ENCODE data around the gene KLHL25.

Gene KLHL25

DNA sequence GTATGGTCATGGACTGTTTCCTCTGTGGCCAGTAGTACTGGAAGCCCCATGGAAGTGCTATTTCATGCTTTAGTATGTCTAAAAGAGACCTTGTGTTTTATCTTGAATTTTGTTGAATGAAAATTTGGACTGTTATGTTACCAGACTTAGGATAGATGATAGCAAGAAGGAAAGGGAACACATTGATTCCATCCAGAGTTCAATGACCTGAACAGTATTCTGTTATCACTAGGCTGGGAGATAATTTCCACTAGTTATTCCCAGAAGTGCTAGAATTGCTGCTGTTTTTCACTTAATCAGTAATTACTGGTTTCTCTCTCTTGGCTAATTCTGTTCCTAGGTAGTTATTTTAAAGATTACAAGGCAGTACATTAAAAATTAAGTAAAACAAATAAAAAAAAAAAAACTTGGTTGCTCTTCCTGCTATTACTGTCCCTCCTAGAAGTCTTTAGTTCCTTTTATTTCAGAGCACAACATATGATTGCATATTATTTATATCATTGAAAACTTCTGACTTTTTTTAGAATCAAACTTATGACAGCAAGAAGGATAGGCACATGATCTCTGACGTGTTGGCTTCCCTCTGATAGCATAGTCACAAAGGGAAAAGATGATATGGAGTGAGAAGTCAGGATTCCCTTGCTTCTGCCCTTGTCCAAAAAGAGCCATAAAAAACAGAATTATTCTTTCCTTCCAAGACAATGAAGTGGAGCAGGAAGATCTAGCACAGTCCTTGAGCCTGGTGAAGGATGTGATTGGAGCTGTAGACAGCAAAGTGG is 72.2 kb downstream of the KLHL25 start:
- H3K36me3 ChIP-seq (ENCODE audit: low read depth): peaks cover 87% of the 10 kb centered on the region
- H3K4me1 ChIP-seq (ENCODE audit: insufficient read depth, poor library complexity, severe bottlenecking): no peaks in the 10 kb centered on the region
- DNase-seq (ENCODE audit: low spot score): no peak
- no peak overlapping the region for H3K27ac ChIP-seq (ENCODE audit: poor library complexity, severe bottlenecking)
- H3K9me3 ChIP-seq (ENCODE audit: severe bottlenecking): no peaks in the 10 kb centered on the region
- no peaks in the 10 kb centered on the region for H3K27me3 ChIP-seq (ENCODE audit: insufficient read depth, poor library complexity, severe bottlenecking)
- H3K4me3 ChIP-seq (ENCODE audit: severe bottlenecking): no peak overlapping the region
- TF ChIP-seq, protein P1, sequence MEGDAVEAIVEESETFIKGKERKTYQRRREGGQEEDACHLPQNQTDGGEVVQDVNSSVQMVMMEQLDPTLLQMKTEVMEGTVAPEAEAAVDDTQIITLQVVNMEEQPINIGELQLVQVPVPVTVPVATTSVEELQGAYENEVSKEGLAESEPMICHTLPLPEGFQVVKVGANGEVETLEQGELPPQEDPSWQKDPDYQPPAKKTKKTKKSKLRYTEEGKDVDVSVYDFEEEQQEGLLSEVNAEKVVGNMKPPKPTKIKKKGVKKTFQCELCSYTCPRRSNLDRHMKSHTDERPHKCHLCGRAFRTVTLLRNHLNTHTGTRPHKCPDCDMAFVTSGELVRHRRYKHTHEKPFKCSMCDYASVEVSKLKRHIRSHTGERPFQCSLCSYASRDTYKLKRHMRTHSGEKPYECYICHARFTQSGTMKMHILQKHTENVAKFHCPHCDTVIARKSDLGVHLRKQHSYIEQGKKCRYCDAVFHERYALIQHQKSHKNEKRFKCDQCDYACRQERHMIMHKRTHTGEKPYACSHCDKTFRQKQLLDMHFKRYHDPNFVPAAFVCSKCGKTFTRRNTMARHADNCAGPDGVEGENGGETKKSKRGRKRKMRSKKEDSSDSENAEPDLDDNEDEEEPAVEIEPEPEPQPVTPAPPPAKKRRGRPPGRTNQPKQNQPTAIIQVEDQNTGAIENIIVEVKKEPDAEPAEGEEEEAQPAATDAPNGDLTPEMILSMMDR (IDR thresholded peaks at IDR 0.05; ENCODE audit: poor library complexity, severe bottlenecking): no peak
- ATAC-seq (ENCODE audit: low read depth): no peak

DNA sequence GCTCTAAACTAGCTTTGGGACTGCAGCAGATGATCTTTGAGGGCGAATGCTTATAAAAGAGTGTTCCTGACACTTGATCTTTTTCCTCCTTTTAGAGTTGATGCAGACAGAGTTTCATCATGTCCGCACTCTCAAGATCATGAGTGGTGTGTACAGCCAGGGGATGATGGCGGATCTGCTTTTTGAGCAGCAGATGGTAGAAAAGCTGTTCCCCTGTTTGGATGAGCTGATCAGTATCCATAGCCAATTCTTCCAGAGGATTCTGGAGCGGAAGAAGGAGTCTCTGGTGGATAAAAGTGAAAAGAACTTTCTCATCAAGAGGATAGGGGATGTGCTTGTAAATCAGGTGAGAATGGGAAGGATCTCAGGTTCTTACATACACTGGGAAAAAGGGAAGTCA is 75.7 kb downstream of the KLHL25 start:
- no peak for DNase-seq (ENCODE audit: low spot score)
- Histone ChIP-seq H3K9me3 (ENCODE audit: severe bottlenecking) (no peaks in the 10 kb centered on the region), H3K4me1 (ENCODE audit: insufficient read depth, poor library complexity, severe bottlenecking) (no peaks in the 10 kb centered on the region), H3K27me3 (ENCODE audit: insufficient read depth, poor library complexity, severe bottlenecking) (no peaks in the 10 kb centered on the region), H3K36me3 (ENCODE audit: low read depth) (peaks cover 85% of the 10 kb centered on the region), H3K4me3 (ENCODE audit: severe bottlenecking) (no peak overlapping the region), H3K27ac (ENCODE audit: poor library complexity, severe bottlenecking) (no peak overlapping the region)
- ATAC-seq (ENCODE audit: low read depth): no peak
- TF ChIP-seq, protein P1 (IDR thresholded peaks at IDR 0.05; ENCODE audit: poor library complexity, severe bottlenecking): no peak

DNA sequence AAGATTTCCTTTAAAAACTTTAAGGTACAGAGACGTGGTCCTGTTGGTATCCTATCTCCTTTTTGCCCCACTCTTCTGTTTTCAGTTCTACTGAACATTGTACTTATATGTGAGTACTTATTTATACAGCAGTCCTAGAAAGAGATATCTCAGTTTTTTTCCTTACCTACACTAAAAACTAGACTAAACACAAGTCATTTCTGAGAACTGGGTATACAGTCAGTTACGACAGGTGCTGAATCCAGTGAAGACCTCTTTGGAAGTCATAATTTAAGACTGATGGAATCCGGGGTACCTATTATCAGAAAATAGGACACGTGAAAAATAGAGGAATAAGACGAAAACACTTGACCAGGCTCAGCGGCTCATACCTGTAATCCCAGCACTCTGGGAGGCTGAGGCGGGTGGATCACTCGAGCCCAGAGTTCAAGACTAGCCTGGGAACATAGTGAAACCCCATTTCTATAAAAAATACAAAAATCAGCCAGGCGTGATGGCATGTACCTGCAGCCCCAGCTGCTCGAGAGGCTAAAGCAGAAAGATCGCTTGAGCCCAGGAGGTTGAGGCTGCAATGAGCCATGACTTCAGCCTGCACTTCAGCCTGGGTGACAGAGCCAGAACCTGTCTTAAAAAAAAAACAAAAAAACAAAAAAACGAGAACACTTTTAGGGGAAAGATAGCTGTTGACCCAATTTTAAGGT is 76.3 kb downstream of the KLHL25 start:
- DNase-seq (ENCODE audit: low spot score) (no peak), ATAC-seq (ENCODE audit: low read depth) (no peak)
- Histone ChIP-seq H3K4me1 (ENCODE audit: insufficient read depth, poor library complexity, severe bottlenecking) (no peaks in the 10 kb centered on the region), H3K4me3 (ENCODE audit: severe bottlenecking) (no peak overlapping the region), H3K36me3 (ENCODE audit: low read depth) (peaks cover 82% of the 10 kb centered on the region), H3K9me3 (ENCODE audit: severe bottlenecking) (no peaks in the 10 kb centered on the region), H3K27ac (ENCODE audit: poor library complexity, severe bottlenecking) (no peak overlapping the region), H3K27me3 (ENCODE audit: insufficient read depth, poor library complexity, severe bottlenecking) (no peaks in the 10 kb centered on the region)
- TF ChIP-seq, protein P1 (IDR thresholded peaks at IDR 0.05; ENCODE audit: poor library complexity, severe bottlenecking): no peak

DNA sequence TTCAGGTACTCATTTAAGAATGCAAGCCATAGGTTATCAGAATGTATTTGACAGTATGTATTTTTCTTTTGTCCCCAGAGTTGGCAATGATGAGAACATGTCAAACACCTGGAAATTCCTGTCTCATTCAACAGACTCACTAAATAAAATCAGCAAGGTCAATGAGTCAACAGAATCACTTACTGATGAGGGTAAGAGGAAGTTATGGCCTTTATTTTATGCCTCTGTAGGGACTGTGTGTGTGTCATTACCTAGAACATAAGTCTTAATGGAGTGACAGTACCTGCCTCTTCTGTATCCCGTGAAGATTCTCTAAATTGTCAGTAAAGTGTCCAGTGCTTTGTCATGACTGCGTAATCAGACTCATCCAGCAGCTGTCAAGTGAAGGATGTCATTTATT is 77.5 kb downstream of the KLHL25 start:
- no peaks in the 10 kb centered on the region for H3K4me1 ChIP-seq (ENCODE audit: insufficient read depth, poor library complexity, severe bottlenecking)
- DNase-seq (ENCODE audit: low spot score) (no peak), ATAC-seq (ENCODE audit: low read depth) (no peak)
- TF ChIP-seq, protein P1 (IDR thresholded peaks at IDR 0.05; ENCODE audit: poor library complexity, severe bottlenecking): no peak
- no peak overlapping the region for H3K4me3 ChIP-seq (ENCODE audit: severe bottlenecking)
- no peaks in the 10 kb centered on the region for H3K27me3 ChIP-seq (ENCODE audit: insufficient read depth, poor library complexity, severe bottlenecking)
- no peaks in the 10 kb centered on the region for H3K9me3 ChIP-seq (ENCODE audit: severe bottlenecking)
- peaks cover 70% of the 10 kb centered on the region for H3K36me3 ChIP-seq (ENCODE audit: low read depth)
- H3K27ac ChIP-seq (ENCODE audit: poor library complexity, severe bottlenecking): no peak overlapping the region

DNA sequence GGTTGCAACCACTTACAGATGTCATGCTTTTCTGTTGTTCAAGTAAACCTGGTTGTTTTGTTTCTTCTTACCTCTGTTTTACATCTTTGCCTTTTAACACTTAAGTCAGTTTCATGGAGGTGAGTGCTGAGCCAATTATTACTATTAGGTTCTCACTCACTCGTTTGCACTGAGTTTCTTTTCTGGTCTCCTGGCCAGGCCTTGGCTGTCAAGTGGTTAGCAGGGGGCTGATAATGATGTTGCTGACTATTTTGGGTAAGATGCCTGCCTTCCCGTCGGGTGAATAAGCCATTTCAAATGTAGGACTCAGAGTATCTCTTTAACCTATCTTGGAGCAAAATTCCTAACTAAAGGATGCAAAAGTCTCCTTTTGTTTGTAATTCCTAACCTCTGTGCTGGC is 78.5 kb downstream of the KLHL25 start:
- no peaks in the 10 kb centered on the region for H3K27me3 ChIP-seq (ENCODE audit: insufficient read depth, poor library complexity, severe bottlenecking)
- no peaks in the 10 kb centered on the region for H3K4me1 ChIP-seq (ENCODE audit: insufficient read depth, poor library complexity, severe bottlenecking)
- ATAC-seq (ENCODE audit: low read depth): no peak
- TF ChIP-seq, protein P1 (IDR thresholded peaks at IDR 0.05; ENCODE audit: poor library complexity, severe bottlenecking): no peak
- no peak for DNase-seq (ENCODE audit: low spot score)
- no peak overlapping the region for H3K4me3 ChIP-seq (ENCODE audit: severe bottlenecking)
- no peaks in the 10 kb centered on the region for H3K9me3 ChIP-seq (ENCODE audit: severe bottlenecking)
- no peak overlapping the region for H3K27ac ChIP-seq (ENCODE audit: poor library complexity, severe bottlenecking)
- peaks cover 60% of the 10 kb centered on the region for H3K36me3 ChIP-seq (ENCODE audit: low read depth)
